ENCODE measurements around the gene SNX6.

DNA sequence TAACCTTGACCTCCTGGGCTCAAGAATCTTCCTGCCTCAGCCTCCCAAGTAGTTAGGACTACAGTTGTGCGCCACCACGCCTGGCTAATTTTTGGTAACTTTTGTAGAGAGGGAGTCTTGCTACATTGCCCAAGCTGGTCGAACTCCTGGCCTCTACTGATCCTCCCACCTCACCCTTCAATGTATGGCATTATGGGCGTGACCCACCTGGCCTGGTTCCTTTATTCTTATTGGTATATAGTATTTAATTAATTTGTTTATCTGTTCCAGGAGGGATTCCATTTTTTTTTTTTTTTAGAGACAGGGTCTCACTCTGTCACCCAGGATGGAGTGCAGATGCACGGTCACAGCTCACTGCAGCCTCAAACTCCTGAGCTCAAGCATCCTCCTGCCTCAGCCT lies 49.6 kb downstream of the SNX6 start:
- no peak for TF ChIP-seq TCF12 (IDR thresholded peaks at IDR 0.05; ENCODE audit: low read depth)
- no peak for TF ChIP-seq TEAD4 (IDR thresholded peaks at IDR 0.05)
- no peak for TF ChIP-seq EGR1 (IDR thresholded peaks at IDR 0.05)
- TF ChIP-seq, protein P1, sequence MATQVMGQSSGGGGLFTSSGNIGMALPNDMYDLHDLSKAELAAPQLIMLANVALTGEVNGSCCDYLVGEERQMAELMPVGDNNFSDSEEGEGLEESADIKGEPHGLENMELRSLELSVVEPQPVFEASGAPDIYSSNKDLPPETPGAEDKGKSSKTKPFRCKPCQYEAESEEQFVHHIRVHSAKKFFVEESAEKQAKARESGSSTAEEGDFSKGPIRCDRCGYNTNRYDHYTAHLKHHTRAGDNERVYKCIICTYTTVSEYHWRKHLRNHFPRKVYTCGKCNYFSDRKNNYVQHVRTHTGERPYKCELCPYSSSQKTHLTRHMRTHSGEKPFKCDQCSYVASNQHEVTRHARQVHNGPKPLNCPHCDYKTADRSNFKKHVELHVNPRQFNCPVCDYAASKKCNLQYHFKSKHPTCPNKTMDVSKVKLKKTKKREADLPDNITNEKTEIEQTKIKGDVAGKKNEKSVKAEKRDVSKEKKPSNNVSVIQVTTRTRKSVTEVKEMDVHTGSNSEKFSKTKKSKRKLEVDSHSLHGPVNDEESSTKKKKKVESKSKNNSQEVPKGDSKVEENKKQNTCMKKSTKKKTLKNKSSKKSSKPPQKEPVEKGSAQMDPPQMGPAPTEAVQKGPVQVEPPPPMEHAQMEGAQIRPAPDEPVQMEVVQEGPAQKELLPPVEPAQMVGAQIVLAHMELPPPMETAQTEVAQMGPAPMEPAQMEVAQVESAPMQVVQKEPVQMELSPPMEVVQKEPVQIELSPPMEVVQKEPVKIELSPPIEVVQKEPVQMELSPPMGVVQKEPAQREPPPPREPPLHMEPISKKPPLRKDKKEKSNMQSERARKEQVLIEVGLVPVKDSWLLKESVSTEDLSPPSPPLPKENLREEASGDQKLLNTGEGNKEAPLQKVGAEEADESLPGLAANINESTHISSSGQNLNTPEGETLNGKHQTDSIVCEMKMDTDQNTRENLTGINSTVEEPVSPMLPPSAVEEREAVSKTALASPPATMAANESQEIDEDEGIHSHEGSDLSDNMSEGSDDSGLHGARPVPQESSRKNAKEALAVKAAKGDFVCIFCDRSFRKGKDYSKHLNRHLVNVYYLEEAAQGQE (IDR thresholded peaks at IDR 0.05; ENCODE audit: low read depth), result no peak

Measured in Ishikawa (cell line).